KOPT-K1 (cell line): Measurements from ENCODE around the gene TFF2.

Experiments used
- H3K27ac ChIP-seq: fragments of 200-600 bp; sonication (generic); 2 replicates; pipeline ENCODE4 v1.5.1; 2016; ENCODE audit warnings: antibody characterized with exemption, mild to moderate bottlenecking, low read depth, low read length; ENCODE audit not compliant: poor library complexity, severe bottlenecking
- H3K36me3 ChIP-seq: fragments of 200-600 bp; sonication (generic); 2 replicates; pipeline ENCODE4 v1.5.1; 2017; ENCODE audit warnings: antibody characterized with exemption, mild to moderate bottlenecking, low read length, moderate library complexity; ENCODE audit not compliant: insufficient read depth
- H3K9me3 ChIP-seq: fragments of 200-600 bp; sonication (generic); 2 replicates; pipeline ENCODE4 v1.5.1; 2017; ENCODE audit warnings: antibody characterized with exemption, low read length, mild to moderate bottlenecking; ENCODE audit not compliant: insufficient read depth, poor library complexity, severe bottlenecking

The TFF2 gene

GRCh38 chr21:42348762-42349161 lies 2.0 kb downstream of the TFF2 start:
- H3K36me3 ChIP-seq = no peaks in the 10 kb centered on the region
- H3K9me3 ChIP-seq = no peaks in the 10 kb centered on the region
- H3K27ac ChIP-seq = no peak overlapping the region

- Histone ChIP-seq H3K9me3 (no peaks in the 10 kb centered on the region), H3K27ac (no peak overlapping the region), H3K36me3 (no peaks in the 10 kb centered on the region)
Measured at GRCh38 chr21:42347601-42348327, 3.0 kb downstream of the TFF2 start.

GRCh38 chr21:42346866-42347600 lies 3.8 kb downstream of the TFF2 start:
- H3K36me3 ChIP-seq = no peaks in the 10 kb centered on the region

GRCh38 chr21:42346441-42346840 lies 4.4 kb downstream of the TFF2 start:
- H3K9me3 ChIP-seq = no peaks in the 10 kb centered on the region
- H3K27ac ChIP-seq = no peak overlapping the region
- H3K36me3 ChIP-seq = no peaks in the 10 kb centered on the region

More at GRCh38 chr21:42346866-42347600, 3.8 kb downstream of the TFF2 start:
- Histone ChIP-seq H3K27ac (no peak overlapping the region), H3K9me3 (no peaks in the 10 kb centered on the region)

- Histone ChIP-seq H3K36me3 (no peaks in the 10 kb centered on the region), H3K27ac (no peak overlapping the region)
Measured at GRCh38 chr21:42344631-42345030, 6.2 kb downstream of the TFF2 start.

GRCh38 chr21:42343963-42344510 lies 6.8 kb downstream of the TFF2 start:
- H3K36me3 ChIP-seq = no peaks in the 10 kb centered on the region
- no peaks in the 10 kb centered on the region for H3K9me3 ChIP-seq
- no peak overlapping the region for H3K27ac ChIP-seq

More at GRCh38 chr21:42344631-42345030, 6.2 kb downstream of the TFF2 start:
- no peaks in the 10 kb centered on the region for H3K9me3 ChIP-seq

GRCh38 chr21:42343556-42343955 lies 7.2 kb downstream of the TFF2 start:
- H3K27ac ChIP-seq = no peak overlapping the region
- no peaks in the 10 kb centered on the region for H3K9me3 ChIP-seq

GRCh38 chr21:42343101-42343500 lies 7.7 kb downstream of the TFF2 start:
- Histone ChIP-seq H3K9me3 (no peaks in the 10 kb centered on the region), H3K27ac (no peak overlapping the region), H3K36me3 (no peaks in the 10 kb centered on the region)

More at GRCh38 chr21:42343556-42343955, 7.2 kb downstream of the TFF2 start:
- no peaks in the 10 kb centered on the region for H3K36me3 ChIP-seq

GRCh38 chr21:42341776-42342542 lies 8.8 kb downstream of the TFF2 start:
- H3K9me3 ChIP-seq = no peaks in the 10 kb centered on the region
- H3K27ac ChIP-seq = no peak overlapping the region
- H3K36me3 ChIP-seq = no peaks in the 10 kb centered on the region

GRCh38 chr21:42340187-42341050 lies 10.4 kb downstream of the TFF2 start:
- Histone ChIP-seq H3K36me3 (no peaks in the 10 kb centered on the region), H3K27ac (no peak overlapping the region), H3K9me3 (no peaks in the 10 kb centered on the region)

- no peak overlapping the region for H3K27ac ChIP-seq
- H3K9me3 ChIP-seq = no peaks in the 10 kb centered on the region
- no peaks in the 10 kb centered on the region for H3K36me3 ChIP-seq
Measured at GRCh38 chr21:42338729-42339715, 11.8 kb downstream of the TFF2 start.

- Histone ChIP-seq H3K27ac (no peak overlapping the region), H3K36me3 (no peaks in the 10 kb centered on the region), H3K9me3 (no peaks in the 10 kb centered on the region)
Measured at GRCh38 chr21:42337830-42338728, 12.7 kb downstream of the TFF2 start.
